Ovary (tissue), 3 donors: ENCODE measurements around the gene ITGB5.
"Not testable (repeated sequence)": the region's sequence is repeated elsewhere in the genome, so short reads cannot be mapped to it uniquely, and the experiment has no call there.

Source experiments
- EP300 ChIP-seq: sonication (generic); formaldehyde crosslinking; IDR thresholded peaks from one replicate; pipeline ENCODE4 v1.6.1; 2017; ENCODE audit warnings: antibody characterized with exemption
- TF ChIP-seq, protein P1 (sequence below), 3 donors: fragments of 450-650 bp in 2 of 3; fragments of 200-600 bp in 1 of 3; IDR thresholded peaks; one replicate each; pipeline versions ENCODE4 v1.5.1 to v1.8.0; 2016 to 2022; ENCODE audit warnings: antibody characterized with exemption in 3 of 3, mild to moderate bottlenecking in 1 of 3
- donor health status: DM: no; HTN: no; CAD: no.

DNA sequence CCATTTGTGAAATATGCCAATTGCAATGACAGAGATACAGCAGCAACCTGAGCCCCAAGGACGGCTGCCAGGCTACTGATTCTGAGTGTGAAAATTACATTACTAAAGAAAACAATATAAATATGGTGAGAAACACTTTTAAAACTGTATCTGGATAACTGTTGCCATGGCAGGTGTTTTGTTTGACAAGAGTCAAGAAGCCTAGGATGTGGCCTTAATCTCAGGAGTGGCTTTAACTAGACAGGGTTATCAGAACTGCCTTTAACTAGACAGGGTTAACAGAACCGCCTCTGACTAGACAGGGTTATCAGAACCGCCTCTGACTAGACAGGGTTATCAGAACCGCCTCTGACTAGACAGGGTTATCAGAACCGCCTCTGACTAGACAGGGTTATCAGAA is 98.1 kb downstream of the ITGB5 start:
- TF ChIP-seq, protein P1, sequence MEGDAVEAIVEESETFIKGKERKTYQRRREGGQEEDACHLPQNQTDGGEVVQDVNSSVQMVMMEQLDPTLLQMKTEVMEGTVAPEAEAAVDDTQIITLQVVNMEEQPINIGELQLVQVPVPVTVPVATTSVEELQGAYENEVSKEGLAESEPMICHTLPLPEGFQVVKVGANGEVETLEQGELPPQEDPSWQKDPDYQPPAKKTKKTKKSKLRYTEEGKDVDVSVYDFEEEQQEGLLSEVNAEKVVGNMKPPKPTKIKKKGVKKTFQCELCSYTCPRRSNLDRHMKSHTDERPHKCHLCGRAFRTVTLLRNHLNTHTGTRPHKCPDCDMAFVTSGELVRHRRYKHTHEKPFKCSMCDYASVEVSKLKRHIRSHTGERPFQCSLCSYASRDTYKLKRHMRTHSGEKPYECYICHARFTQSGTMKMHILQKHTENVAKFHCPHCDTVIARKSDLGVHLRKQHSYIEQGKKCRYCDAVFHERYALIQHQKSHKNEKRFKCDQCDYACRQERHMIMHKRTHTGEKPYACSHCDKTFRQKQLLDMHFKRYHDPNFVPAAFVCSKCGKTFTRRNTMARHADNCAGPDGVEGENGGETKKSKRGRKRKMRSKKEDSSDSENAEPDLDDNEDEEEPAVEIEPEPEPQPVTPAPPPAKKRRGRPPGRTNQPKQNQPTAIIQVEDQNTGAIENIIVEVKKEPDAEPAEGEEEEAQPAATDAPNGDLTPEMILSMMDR (IDR thresholded peaks at IDR 0.05), result not testable (repeated sequence)
- TF ChIP-seq EP300, result not testable (repeated sequence)
